Medulla oblongata (tissue), 1 donor: Measurements from ENCODE around the gene MAGI3.
"Not testable (repeated sequence)": the region's sequence is repeated elsewhere in the genome, so short reads cannot be mapped to it uniquely, and the experiment has no call there.

ENCODE experiments used
- DNase-seq: peaks from one replicate; pipeline ENCODE4 v3.0.0-alpha.2; 2015; ENCODE audit errors: extremely low spot score

The MAGI3 gene

GRCh38 chr1:113691184-113691583 lies 300.9 kb downstream of the MAGI3 start:
- DNase-seq: no peak

- DNase-seq: no peak
Measured at GRCh38 chr1:113692342-113692741, 302.0 kb downstream of the MAGI3 start.

GRCh38 chr1:113692824-113693431 lies 302.6 kb downstream of the MAGI3 start:
- DNase-seq: no peak

GRCh38 chr1:113694910-113695309 lies 304.6 kb downstream of the MAGI3 start:
- DNase-seq: no peak

- no peak for DNase-seq
Measured at GRCh38 chr1:113701429-113701828, 311.1 kb downstream of the MAGI3 start.

GRCh38 chr1:113714606-113715269 lies 324.4 kb downstream of the MAGI3 start:
- no peak for DNase-seq

GRCh38 chr1:113717506-113717905 lies 327.2 kb downstream of the MAGI3 start:
- DNase-seq: not testable (repeated sequence)

- DNase-seq: not testable (repeated sequence)
Measured at GRCh38 chr1:113718621-113719020, 328.3 kb downstream of the MAGI3 start.

GRCh38 chr1:113721010-113721409 lies 330.7 kb downstream of the MAGI3 start:
- DNase-seq: no peak

- DNase-seq: no peak
Measured at GRCh38 chr1:113732802-113733201, 342.5 kb downstream of the MAGI3 start.

- no peak for DNase-seq
Measured at GRCh38 chr1:113734357-113735055, 344.2 kb downstream of the MAGI3 start.
